IMR-90 (cell line): Measurements from ENCODE around the gene SNRPD2.

Experiments
- BHLHE40 ChIP-seq: fragments of 150-350 bp; IDR thresholded peaks from 2 replicates; pipeline ENCODE4 v1.6.1; 2016; ENCODE audit warnings: mild to moderate bottlenecking, low read depth, low read length
- CTCF ChIP-seq: conservative IDR thresholded peaks from 2 replicates; pipeline ENCODE4 v1.5.1; 2012; ENCODE audit warnings: mild to moderate bottlenecking, low read depth, low read length, improper control_type of control experiment
- MXI1 ChIP-seq: IDR thresholded peaks from 2 replicates; pipeline ENCODE4 v1.6.1; 2012; ENCODE audit warnings: low read depth, mild to moderate bottlenecking, low read length, moderate library complexity, borderline replicate concordance
- POLR2A ChIP-seq: IDR thresholded peaks from 2 replicates; pipeline ENCODE4 v1.6.1; 2012; ENCODE audit warnings: mild to moderate bottlenecking, low read depth, low read length
- RAD21 ChIP-seq: IDR thresholded peaks from 2 replicates; pipeline ENCODE4 v1.6.1; 2012; ENCODE audit warnings: low read length, improper control_type of control experiment

GRCh38 chr19:45730368-45731288 lies 38.9 kb upstream of the SNRPD2 start, which contains the start of gene FBXO46:
- TF ChIP-seq RAD21 (peak; percentile 8; the same call in 1 of the 2 replicates), CTCF (peak; percentile 35), POLR2A (peak; percentile 65; the same call in 1 of the 2 replicates), BHLHE40 (no peak), MXI1 (peak; percentile 26; the same call in 1 of the 2 replicates)
